NCI-H345 treated with DMSO at 0.1 percent for 48 hours (cell line): ENCODE data around the gene YTHDF2.
"Not testable (repeated sequence)": the region's sequence is repeated elsewhere in the genome, so short reads cannot be mapped to it uniquely, and the experiment has no call there.

Source experiments
- DNase-seq: peaks from one replicate; lab custom pipeline; 2025; ENCODE audit not compliant: unreplicated experiment; lab: John Stamatoyannopoulos, UW

The YTHDF2 gene

GRCh38 chr1:28758420-28758819, 21.7 kb downstream of the YTHDF2 start:
- no peak for DNase-seq

GRCh38 chr1:28759257-28759656, 22.5 kb downstream of the YTHDF2 start:
- no peak for DNase-seq

GRCh38 chr1:28761189-28761588, 24.4 kb downstream of the YTHDF2 start:
- DNase-seq: no peak

GRCh38 chr1:28766532-28767183, 29.9 kb downstream of the YTHDF2 start:
- no peak for DNase-seq

- no peak for DNase-seq
Measured at GRCh38 chr1:28770601-28771165, 33.9 kb downstream of the YTHDF2 start.

GRCh38 chr1:28771921-28772320, 35.2 kb downstream of the YTHDF2 start:
- DNase-seq: not testable (repeated sequence)

- no peak for DNase-seq
Measured at GRCh38 chr1:28773105-28773504, 36.4 kb downstream of the YTHDF2 start.

- peak; percentile 4 for DNase-seq
Measured at GRCh38 chr1:28775121-28775942, 38.6 kb downstream of the YTHDF2 start.

- DNase-seq: no peak
Measured at GRCh38 chr1:28776341-28776740, 39.6 kb downstream of the YTHDF2 start.

- no peak for DNase-seq
Measured at GRCh38 chr1:28778021-28778420, 41.3 kb downstream of the YTHDF2 start.

GRCh38 chr1:28779751-28780408, 43.1 kb downstream of the YTHDF2 start:
- DNase-seq: no peak

- no peak for DNase-seq
Measured at GRCh38 chr1:28781305-28781704, 44.6 kb downstream of the YTHDF2 start.

- no peak for DNase-seq
Measured at GRCh38 chr1:28782011-28782410, 45.3 kb downstream of the YTHDF2 start.

- no peak for DNase-seq
Measured at GRCh38 chr1:28783363-28783762, 46.6 kb downstream of the YTHDF2 start.

- DNase-seq: no peak
Measured at GRCh38 chr1:28789412-28789811, 52.7 kb downstream of the YTHDF2 start.

GRCh38 chr1:28789816-28790215, 53.1 kb downstream of the YTHDF2 start:
- DNase-seq: no peak

- no peak for DNase-seq
Measured at GRCh38 chr1:28790377-28791035, 53.8 kb downstream of the YTHDF2 start.

- not testable (repeated sequence) for DNase-seq
Measured at GRCh38 chr1:28791929-28792328, 55.2 kb downstream of the YTHDF2 start.

GRCh38 chr1:28792644-28793121, 55.9 kb downstream of the YTHDF2 start:
- DNase-seq: no peak

- not testable (repeated sequence) for DNase-seq
Measured at GRCh38 chr1:28794582-28794981, 57.8 kb downstream of the YTHDF2 start.
